Epithelial cell of esophagus (primary cell): ENCODE data around the gene ASB1.
A peak's percentile ranks its signal among the peaks of the same experiment; 100 is the strongest.

ENCODE experiments used
- DNase-seq: peaks from one replicate; pipeline ENCODE4 v3.0.0; 2010; ENCODE audit warnings: low read depth
- H3K4me3 ChIP-seq: 2 replicates; pipeline ENCODE4 v1.5.1; 2011; ENCODE audit warnings: mild to moderate bottlenecking, low read length, control low read depth
- TF ChIP-seq, protein P1 (sequence below): IDR thresholded peaks from 2 replicates; pipeline ENCODE4 v1.5.1; 2011; ENCODE audit warnings: low read depth, mild to moderate bottlenecking, low read length, control low read depth, inconsistent platforms; ENCODE audit not compliant: insufficient read depth; ENCODE audit errors: missing control alignments

Gene ASB1

DNA sequence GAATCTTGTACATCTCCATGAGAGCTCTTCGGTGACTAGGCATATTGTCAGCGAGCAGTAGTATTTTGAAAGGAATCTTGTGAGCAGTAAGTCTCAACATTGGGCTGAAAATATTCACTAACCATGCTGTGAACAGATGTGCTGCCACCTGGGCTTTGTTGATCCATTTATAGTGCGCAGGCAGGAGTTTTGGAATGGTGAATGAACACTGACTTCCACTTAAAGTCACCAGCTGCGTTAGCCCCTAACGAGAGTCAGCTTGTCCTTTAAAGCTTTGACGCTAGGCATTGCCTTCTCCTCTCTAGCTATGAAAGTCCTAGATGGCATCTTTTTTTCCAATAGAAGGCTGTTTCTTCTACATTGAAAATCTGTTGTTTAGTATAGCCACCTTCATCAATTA, 4.1 kb downstream of the ASB1 start:
- no peak overlapping the region for H3K4me3 ChIP-seq
- DNase-seq, result no peak
- TF ChIP-seq, protein P1, sequence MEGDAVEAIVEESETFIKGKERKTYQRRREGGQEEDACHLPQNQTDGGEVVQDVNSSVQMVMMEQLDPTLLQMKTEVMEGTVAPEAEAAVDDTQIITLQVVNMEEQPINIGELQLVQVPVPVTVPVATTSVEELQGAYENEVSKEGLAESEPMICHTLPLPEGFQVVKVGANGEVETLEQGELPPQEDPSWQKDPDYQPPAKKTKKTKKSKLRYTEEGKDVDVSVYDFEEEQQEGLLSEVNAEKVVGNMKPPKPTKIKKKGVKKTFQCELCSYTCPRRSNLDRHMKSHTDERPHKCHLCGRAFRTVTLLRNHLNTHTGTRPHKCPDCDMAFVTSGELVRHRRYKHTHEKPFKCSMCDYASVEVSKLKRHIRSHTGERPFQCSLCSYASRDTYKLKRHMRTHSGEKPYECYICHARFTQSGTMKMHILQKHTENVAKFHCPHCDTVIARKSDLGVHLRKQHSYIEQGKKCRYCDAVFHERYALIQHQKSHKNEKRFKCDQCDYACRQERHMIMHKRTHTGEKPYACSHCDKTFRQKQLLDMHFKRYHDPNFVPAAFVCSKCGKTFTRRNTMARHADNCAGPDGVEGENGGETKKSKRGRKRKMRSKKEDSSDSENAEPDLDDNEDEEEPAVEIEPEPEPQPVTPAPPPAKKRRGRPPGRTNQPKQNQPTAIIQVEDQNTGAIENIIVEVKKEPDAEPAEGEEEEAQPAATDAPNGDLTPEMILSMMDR, result no peak

DNA sequence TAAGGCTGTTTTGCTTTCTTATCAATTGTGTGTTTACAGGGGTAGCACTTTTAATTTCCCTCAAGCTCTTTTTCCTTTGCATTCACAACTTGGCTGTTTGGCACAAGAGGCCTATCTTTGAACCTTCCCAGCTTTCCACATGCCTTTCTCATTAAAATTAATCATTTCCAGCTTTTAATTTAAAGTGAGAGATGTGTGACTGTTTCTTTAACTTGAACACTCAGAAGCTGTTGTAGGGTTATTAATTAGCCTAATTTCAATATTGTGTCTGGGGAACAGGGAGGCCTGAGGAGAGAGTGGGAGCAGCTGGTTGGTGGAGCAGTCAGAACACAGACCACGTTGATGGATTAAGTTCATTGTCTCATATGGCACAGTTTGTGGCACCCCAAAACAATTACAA, 4.7 kb downstream of the ASB1 start:
- no peak for DNase-seq
- H3K4me3 ChIP-seq, result no peak overlapping the region
- TF ChIP-seq, protein P1, result no peak

DNA sequence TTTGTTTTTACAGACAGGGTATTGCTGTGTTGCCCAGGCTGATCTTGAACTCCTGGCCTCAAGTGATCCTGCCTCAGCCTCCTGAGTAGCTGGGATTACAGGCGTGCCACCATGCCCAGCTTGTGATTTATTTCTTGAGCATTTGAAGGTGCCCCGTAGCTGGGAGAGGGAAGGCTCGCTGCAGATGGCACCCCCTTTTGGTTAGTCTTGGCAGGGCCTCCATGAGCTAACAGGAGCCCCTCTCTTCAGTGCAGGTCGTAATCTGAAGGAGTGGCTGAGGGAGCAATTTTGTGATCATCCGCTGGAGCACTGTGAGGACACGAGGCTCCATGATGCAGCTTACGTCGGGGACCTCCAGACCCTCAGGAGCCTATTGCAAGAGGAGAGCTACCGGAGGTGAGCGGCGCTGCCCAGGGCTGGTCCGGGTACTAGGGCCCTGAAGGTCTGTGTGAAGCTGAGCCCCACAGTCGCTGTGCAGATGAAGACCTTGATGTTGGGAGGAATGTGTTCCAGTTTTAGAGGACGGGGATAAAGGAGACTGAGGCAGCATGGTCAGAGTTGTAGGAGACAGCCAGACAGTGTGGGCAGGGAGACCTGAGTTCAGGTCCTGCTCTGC, 6.7 kb downstream of the ASB1 start:
- TF ChIP-seq, protein P1, result no peak
- no peak overlapping the region for H3K4me3 ChIP-seq
- DNase-seq, result no peak

DNA sequence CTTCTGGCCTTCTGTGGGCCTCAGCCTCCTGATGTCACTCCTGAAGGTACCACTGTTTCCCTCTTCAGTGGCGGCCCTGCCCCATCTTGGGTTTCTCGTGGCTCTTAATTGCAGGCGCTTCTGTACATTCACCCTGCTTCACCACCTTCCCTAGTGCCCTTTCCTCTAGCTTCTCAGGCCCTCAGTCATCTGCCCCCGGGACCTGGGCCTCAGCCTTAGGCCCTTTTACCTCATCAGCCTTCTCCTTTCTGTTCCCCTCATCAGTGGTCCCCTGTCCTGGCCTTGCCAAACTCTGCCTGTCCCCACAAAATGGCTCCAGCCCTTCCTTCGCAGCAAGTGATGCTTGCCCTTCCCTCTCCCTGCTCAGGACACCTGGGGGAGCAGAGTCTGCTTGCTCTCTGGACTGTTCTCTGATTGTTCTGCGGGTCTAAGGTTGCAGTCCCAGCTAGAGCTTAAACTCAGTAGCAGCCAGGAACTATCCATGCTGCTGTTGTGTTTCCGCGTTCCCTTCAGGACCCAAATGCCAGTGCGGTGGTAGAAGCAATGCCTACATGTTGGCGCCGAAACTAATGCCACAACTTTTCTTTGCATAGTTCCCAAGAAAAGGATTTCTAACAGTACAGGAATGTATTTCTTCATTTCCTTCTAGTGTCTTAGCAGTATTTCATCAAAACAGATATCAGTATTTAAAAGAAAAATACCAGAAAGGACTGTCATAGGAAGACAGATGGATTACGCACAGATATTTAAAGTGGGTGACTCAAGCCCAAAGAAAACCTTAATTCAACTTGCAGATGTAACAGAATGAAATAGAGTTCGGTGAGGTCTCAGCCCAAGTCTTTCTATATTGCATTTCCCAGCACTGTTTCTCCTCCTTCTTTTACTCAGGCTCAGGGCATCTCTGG, 7.5 kb downstream of the ASB1 start:
- peak; percentile 89 for DNase-seq
- no peak overlapping the region for H3K4me3 ChIP-seq
- TF ChIP-seq, protein P1, result no peak

DNA sequence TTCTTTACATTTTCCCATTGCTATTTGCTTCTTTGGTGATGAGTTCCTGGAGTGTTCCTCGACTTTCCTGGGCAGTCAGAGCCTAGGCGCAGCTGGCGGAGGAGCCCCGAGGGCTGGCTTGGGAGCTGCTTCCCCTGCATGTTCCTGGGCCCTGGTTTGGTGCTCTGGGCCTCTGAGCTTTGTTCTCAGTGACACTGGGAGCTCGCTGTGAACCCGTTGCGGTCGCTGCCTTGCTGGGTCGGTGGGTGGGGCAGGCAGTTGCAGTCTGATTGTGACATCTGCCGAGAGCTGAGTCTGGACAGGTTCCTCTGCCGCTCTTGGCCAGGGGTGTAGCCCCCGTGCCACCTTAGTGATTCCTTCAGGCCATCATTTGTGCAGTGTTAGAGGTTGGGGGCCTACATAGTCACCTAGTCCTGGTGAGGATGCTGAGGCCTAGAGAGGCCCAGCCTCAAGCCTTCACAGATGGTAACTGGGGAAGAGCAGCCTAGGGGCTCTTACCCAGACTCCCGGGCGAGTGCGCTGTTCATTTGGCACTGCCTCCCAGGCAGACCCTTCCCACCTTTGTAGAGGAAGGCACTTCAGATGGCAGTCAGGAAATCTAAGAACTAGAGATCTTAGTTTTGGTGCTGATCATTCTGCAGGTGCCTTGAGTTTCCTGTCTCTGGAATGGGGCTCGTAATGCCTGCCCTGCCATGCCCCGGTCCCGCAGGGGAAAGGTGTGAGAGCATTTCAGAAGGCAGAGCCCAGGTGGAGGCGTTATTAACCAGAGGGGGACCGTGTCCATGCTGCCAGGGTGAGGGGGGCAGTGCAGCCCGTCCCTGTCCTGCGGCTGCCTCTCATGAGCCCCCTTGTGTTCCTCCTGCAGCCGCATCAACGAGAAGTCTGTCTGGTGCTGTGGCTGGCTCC, 8.4 kb downstream of the ASB1 start:
- DNase-seq, result peak; percentile 80
- no peak overlapping the region for H3K4me3 ChIP-seq
- TF ChIP-seq, protein P1, result no peak

DNA sequence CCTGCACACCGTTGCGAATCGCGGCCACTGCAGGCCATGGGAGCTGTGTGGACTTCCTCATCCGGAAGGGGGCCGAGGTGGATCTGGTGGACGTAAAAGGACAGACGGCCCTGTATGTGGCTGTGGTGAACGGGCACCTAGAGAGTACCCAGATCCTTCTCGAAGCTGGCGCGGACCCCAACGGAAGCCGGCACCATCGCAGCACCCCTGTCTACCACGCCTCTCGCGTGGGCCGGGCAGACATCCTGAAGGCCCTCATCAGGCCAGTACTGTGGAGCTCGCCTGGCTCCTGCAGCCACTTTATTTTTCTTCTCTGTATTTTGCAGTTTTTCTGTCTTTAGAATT, 9.0 kb downstream of the ASB1 start:
- H3K4me3 ChIP-seq, result no peak overlapping the region
- TF ChIP-seq, protein P1, result no peak
- no peak for DNase-seq
